ENCODE data around the gene REM2.

DNA sequence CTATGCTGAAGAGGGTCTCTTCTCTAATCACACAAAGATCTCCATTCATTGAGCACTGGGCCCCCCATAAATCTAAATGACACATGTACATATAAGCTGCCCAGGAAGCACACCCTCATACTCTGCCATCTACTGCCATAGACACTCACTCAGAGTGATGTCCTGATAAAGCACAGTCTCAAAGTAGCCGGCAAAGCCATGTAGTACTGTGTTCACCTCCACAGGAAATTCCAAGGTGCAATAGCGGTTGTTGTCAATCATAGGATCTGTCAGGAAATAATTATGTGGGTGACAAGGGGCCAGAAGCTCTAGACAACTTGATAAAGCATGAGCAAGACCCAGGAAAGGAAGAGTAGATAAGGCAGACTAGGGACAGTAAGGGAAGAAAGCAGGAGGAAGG lies 39.3 kb downstream of the REM2 start:
- TF ChIP-seq, protein P1, sequence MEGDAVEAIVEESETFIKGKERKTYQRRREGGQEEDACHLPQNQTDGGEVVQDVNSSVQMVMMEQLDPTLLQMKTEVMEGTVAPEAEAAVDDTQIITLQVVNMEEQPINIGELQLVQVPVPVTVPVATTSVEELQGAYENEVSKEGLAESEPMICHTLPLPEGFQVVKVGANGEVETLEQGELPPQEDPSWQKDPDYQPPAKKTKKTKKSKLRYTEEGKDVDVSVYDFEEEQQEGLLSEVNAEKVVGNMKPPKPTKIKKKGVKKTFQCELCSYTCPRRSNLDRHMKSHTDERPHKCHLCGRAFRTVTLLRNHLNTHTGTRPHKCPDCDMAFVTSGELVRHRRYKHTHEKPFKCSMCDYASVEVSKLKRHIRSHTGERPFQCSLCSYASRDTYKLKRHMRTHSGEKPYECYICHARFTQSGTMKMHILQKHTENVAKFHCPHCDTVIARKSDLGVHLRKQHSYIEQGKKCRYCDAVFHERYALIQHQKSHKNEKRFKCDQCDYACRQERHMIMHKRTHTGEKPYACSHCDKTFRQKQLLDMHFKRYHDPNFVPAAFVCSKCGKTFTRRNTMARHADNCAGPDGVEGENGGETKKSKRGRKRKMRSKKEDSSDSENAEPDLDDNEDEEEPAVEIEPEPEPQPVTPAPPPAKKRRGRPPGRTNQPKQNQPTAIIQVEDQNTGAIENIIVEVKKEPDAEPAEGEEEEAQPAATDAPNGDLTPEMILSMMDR (IDR thresholded peaks at IDR 0.05), result no peak
- no peak for TF ChIP-seq SIN3A (IDR thresholded peaks at IDR 0.05; ENCODE audit: borderline replicate concordance, insufficient read depth, low read depth, low read length)
